Measurements from ENCODE around the gene DRD4. TPM values are rescaled to one million over a fixed set of nuclear protein-coding genes. Genes with fewer than 3 reads are reported as not detected.

DRD4 gene
- total and polyA plus RNA-seq, 3 experiments from 2014 or later = 0.22 to 0.31 TPM; not detected in 1

DNA sequence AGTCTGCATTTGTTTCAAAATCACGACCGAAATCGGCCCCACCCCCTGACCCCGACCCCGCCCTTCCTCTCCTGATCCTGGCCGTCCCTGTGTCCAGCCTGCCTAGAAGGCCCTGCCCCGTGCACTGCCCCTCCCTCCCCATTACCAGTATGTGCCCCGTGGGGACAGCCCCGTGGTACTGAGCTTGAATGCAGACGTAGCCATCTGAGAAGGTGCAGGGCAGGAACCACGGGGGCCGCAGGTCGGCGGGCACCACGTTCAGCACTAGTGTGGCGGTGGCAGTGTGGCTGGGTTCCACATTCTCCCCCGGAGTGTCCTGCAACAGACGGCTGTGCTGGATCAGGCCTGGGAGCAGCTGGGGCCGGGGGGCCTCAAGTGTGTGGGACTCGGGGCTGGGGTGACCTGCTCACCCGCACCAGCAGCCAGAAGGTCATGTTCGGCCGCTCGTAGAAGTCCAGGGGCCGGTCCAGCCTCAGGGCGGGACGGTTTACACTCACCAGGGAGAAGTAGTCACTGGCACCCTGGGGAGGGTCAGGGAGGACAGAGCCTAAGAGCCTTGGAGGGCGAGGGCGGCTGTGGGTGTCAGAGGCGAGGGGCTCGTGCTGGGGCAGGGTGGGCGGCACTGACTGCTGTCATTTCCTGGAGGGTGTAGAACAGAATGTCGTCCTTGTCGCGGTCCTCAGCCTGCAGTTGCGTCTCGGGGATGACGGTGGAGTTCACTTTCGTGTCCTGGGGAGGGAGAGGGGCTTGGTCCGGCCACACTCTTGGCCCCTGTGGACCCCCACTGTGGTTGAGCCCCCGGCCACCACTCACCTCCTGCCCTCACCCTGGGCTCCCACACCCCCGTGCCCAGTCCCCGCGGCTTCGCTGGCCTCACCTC, 15.9 kb upstream of the DRD4 start:
- Histone ChIP-seq H3K4me3 (ENCODE audit: low read length) (no peak overlapping the region), H3K27ac (ENCODE audit: low read depth, low read length) (no peak overlapping the region), H3K27me3 (ENCODE audit: insufficient read depth, low read length, poor library complexity, severe bottlenecking) (peaks cover 4% of the 10 kb centered on the region), H3K36me3 (ENCODE audit: insufficient read depth, low read length) (no peaks in the 10 kb centered on the region), H3K4me1 (ENCODE audit: insufficient read depth, low read length) (no peaks in the 10 kb centered on the region), H3K9me3 (ENCODE audit: low read length) (no peaks in the 10 kb centered on the region)
- Mint-ChIP-seq H3K4me3 (no peak overlapping the region), H3K36me3 (peaks cover 0 to 1% (median 0%) of the 10 kb centered on the region in 3 donors), H3K9me3 (no peaks in the 10 kb centered on the region), H3K27ac (no peak overlapping the region), H3K27me3 (peaks cover 7 to 9% of the 10 kb centered on the region in 2 donors), H3K4me1 (peaks cover 0 to 3% (median 1%) of the 10 kb centered on the region in 3 donors)
- DNase-seq = no peak
- POLR2A ChIA-PET = no interaction called here
- CTCF ChIA-PET = no interaction called here

DNA sequence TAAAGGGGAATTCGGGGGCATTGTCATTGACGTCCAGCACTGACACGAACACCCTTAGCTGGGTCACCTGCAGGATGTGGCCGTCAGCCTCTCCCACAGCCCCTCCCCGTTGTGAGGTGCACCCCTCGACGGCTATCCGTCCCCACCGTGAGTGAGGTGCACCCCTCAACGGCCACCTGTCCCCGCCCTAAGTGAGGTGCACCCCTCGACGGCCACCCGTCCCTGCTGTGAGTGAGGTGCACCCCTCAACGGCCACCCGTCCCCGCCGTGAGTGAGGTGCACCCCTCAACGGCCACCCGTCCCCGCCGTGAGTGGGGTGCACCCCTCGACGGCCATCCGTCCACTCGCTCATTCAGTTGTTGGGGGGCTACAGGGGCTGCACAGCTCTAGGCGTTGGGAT, 15.2 kb upstream of the DRD4 start:
- CTCF ChIA-PET = no interaction called here

DNA sequence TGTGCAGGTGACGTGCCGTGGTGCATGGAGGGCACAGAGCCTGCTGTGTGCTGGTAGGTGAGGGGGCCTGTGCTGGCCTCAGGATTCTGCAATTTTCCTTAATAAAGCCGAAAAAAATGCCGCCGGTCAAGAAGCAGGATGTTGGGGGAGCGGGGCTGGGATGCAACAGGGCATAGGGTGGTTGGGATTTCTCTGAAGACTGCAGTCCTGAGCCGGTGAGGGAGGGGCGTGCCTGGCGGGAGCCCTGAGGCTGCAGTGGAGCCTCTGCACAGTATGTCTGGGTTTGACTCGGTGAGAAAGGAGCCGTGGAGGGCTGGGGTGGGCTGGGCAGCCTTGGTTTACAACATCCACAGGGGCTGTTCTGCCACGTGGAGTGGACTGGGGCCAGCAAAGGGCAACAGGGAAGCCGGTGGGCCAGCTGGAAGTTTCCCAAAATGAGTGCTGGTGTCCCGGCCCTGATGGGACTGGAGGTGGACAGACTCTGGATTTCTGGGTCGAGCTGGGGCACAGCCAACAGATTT, 13.7 kb upstream of the DRD4 start:
- H3K4me1 ChIP-seq (ENCODE audit: insufficient read depth, low read length) = peaks cover 2% of the 10 kb centered on the region
- H3K27me3 ChIP-seq (ENCODE audit: insufficient read depth, low read length, poor library complexity, severe bottlenecking) = peaks cover 4% of the 10 kb centered on the region
- no peaks in the 10 kb centered on the region for H3K9me3 ChIP-seq (ENCODE audit: low read length)
- POLR2A ChIA-PET = no interaction called here
- no peak for DNase-seq
- Mint-ChIP-seq H3K27me3 (peaks cover 15 to 22% of the 10 kb centered on the region in 2 donors), H3K4me1 (peaks cover 6 to 11% (median 7%) of the 10 kb centered on the region in 3 donors), H3K9me3 (peaks cover 0 to 2% (median 0%) of the 10 kb centered on the region in 5 donors), H3K27ac (no peak overlapping the region), H3K36me3 (peaks cover 0 to 1% (median 1%) of the 10 kb centered on the region in 3 donors), H3K4me3 (peak overlapping the region in 1 of 7 donors; percentile 12)
- CTCF ChIA-PET = no interaction called here
- no peak overlapping the region for H3K27ac ChIP-seq (ENCODE audit: low read depth, low read length)
- H3K36me3 ChIP-seq (ENCODE audit: insufficient read depth, low read length) = no peaks in the 10 kb centered on the region
- H3K4me3 ChIP-seq (ENCODE audit: low read length) = no peak overlapping the region

More for the DNA sequence above, 15.2 kb upstream of the DRD4 start:
- Histone ChIP-seq H3K9me3 (ENCODE audit: low read length) (no peaks in the 10 kb centered on the region), H3K4me1 (ENCODE audit: insufficient read depth, low read length) (no peaks in the 10 kb centered on the region), H3K27me3 (ENCODE audit: insufficient read depth, low read length, poor library complexity, severe bottlenecking) (peaks cover 4% of the 10 kb centered on the region), H3K4me3 (ENCODE audit: low read length) (no peak overlapping the region), H3K36me3 (ENCODE audit: insufficient read depth, low read length) (no peaks in the 10 kb centered on the region), H3K27ac (ENCODE audit: low read depth, low read length) (no peak overlapping the region)
- Mint-ChIP-seq H3K9me3 (no peaks in the 10 kb centered on the region), H3K4me3 (no peak overlapping the region), H3K4me1 (peaks cover 0 to 3% (median 1%) of the 10 kb centered on the region in 3 donors), H3K27ac (no peak overlapping the region), H3K36me3 (peaks cover 0 to 1% (median 0%) of the 10 kb centered on the region in 3 donors), H3K27me3 (peaks cover 7 to 13% of the 10 kb centered on the region in 2 donors)
- POLR2A ChIA-PET = no interaction called here
- DNase-seq = no peak

DNA sequence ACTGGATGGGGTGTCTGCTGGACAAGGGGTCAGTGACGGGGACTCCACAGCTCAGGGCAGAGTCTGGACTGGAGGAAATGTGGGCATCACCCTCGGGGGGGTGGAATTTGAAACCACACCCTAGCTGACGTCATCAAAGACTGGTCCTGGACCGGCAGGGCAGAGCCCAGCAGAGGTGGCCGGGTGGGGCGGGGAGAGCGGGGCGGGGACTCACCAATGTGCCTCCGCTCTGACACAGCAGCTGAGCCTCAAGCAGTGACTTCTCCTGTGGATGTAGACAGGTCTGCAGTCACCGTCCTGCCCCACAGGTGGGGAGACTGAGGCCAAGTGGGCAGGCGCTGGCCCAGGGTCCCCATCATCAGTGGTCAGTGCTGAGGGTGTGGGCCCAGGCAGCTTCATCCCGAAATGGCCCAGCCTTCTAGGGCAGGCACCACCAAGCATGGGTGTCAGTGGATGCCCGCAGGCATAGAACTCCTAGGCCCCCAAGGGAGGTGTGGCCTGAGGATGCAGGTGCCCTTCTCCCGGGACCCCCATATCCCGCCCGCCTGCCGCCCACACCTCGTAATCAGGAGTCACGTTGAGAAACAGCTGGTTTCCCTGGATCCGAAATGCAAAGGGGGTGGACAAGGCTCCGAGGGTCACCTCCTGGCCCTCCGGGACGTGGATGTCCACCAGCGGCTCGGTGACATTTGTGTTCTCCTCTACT, 12.9 kb upstream of the DRD4 start:
- Mint-ChIP-seq H3K27me3 (peaks cover 18 to 27% of the 10 kb centered on the region in 2 donors), H3K27ac (no peak overlapping the region), H3K36me3 (peaks cover 0 to 3% (median 1%) of the 10 kb centered on the region in 3 donors), H3K9me3 (peaks cover 0 to 2% (median 0%) of the 10 kb centered on the region in 5 donors), H3K4me1 (peaks cover 12 to 18% (median 15%) of the 10 kb centered on the region in 3 donors), H3K4me3 (no peak overlapping the region)
- ChIA-PET POLR2A (no interaction called here), CTCF (no interaction called here)
- H3K36me3 ChIP-seq (ENCODE audit: insufficient read depth, low read length) = no peaks in the 10 kb centered on the region
- H3K4me3 ChIP-seq (ENCODE audit: low read length) = no peak overlapping the region
- peaks cover 4% of the 10 kb centered on the region for H3K27me3 ChIP-seq (ENCODE audit: insufficient read depth, low read length, poor library complexity, severe bottlenecking)
- DNase-seq = peak in 1 of 5 donors; percentile 50
- H3K27ac ChIP-seq (ENCODE audit: low read depth, low read length) = no peak overlapping the region
- no peaks in the 10 kb centered on the region for H3K9me3 ChIP-seq (ENCODE audit: low read length)
- H3K4me1 ChIP-seq (ENCODE audit: insufficient read depth, low read length) = peaks cover 6% of the 10 kb centered on the region

DNA sequence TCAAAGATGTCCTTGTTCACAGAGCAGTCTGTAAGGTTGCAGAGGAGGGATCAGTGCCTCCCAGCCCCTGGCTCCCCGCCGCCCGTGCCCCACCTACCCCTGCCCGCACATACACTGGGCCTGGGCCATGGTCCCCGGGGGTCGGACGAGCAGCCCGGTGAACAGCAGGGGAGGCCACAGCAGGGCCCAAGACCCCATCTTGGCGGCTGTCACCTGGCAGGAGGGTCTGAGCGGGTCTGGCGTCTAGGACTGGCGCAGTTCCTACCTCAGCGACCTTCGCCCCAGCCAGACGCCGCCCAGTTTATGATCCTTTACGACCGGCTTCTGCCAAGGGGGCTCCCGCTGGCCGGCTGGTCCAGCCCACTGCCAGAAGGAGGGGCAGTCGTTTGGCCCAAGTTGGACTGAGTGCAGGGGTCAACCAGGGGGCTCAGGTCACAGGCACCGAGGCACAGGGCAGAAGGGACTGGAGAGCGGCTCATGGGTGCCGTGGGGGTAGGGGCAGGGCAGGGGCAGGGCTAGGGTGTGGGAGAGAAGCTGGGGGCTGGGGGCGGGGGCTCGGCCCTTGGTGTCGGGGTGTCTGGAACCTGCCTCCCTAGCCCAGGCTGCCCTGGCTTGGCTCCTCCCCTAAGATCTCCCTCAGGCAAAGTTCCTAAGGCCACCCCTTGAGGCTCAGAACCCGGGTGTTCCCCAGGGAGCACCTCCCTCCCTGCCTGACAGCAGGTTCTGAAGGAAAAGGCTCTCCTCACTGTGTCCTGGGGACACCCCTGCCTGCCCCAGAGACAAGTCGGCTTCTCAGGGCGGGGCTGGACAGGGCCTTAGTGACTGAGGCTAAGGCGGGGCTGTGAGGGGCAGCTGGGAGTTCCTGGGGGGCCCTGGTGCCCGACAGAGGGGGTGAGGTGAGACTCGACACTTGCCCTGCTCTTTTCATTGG, 12.1 kb upstream of the DRD4 start, which contains the start of gene CDHR5:
CDHR5 (minus strand) TSS at position 251 of the 931 bp plus-strand sequence; CDS start at position 198, 53 bp downstream.
- no peak for DNase-seq
- Mint-ChIP-seq H3K27me3 (peaks cover 18 to 27% of the 10 kb centered on the region in 2 donors), H3K4me1 (peaks cover 15 to 24% (median 20%) of the 10 kb centered on the region in 3 donors), H3K27ac (no peak within 1 kb of the TSS), H3K36me3 (peaks cover 0 to 3% (median 1%) of the 10 kb centered on the region in 3 donors), H3K4me3 (no peak within 1 kb of the TSS), H3K9me3 (peaks cover 0 to 2% (median 0%) of the 10 kb centered on the region in 5 donors)
- Histone ChIP-seq H3K9me3 (ENCODE audit: low read length) (no peaks in the 10 kb centered on the region), H3K27ac (ENCODE audit: low read depth, low read length) (no peak within 1 kb of the TSS), H3K36me3 (ENCODE audit: insufficient read depth, low read length) (no peaks in the 10 kb centered on the region), H3K4me3 (ENCODE audit: low read length) (no peak within 1 kb of the TSS), H3K4me1 (ENCODE audit: insufficient read depth, low read length) (peaks cover 9% of the 10 kb centered on the region), H3K27me3 (ENCODE audit: insufficient read depth, low read length, poor library complexity, severe bottlenecking) (peaks cover 4% of the 10 kb centered on the region)
- CTCF ChIA-PET = no interaction called here
- POLR2A ChIA-PET = no interaction called here

DNA sequence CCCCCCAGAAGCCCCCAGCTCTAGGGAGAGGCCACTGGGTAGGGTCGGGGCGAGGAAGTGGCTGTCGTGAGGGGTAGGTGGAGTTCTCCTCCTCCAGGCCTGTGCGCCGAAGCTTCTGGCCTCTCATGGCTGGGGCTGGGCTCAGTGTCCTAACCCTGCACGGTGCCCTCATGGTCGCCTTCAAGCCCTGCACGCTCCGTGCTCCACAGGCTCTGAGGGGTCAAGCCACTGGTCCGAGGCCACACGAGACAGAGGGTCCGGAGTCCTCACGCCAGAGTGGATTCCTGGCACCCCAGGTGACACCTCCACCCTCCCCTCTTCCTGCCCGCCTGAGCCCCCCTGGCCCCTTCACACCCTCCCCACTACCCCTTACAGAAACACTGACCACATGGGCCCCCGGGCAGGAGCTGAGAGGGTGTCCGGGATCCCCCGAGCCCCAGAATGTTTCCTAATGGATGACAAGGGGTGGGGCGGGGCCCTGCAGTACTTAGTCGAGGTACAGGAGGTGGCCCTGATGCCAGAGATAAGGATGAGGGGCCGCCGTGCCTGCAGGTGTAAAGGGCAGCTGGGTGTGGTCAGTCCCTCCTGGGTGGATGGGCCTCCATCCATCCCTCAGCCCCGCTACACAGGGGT, 11.3 kb upstream of the DRD4 start:
- no peak overlapping the region for H3K4me3 Mint-ChIP-seq
- no peak overlapping the region for H3K27ac Mint-ChIP-seq
- DNase-seq = peak in 1 of 5 donors; percentile 52
- ChIA-PET POLR2A (no interaction called here), CTCF (no interaction called here)
- no peak overlapping the region for H3K27ac ChIP-seq (ENCODE audit: low read depth, low read length)
- H3K9me3 Mint-ChIP-seq = peaks cover 0 to 2% (median 0%) of the 10 kb centered on the region in 5 donors
- H3K36me3 Mint-ChIP-seq = peaks cover 0 to 3% (median 1%) of the 10 kb centered on the region in 3 donors
- no peaks in the 10 kb centered on the region for H3K36me3 ChIP-seq (ENCODE audit: insufficient read depth, low read length)
- peaks cover 9% of the 10 kb centered on the region for H3K4me1 ChIP-seq (ENCODE audit: insufficient read depth, low read length)
- H3K9me3 ChIP-seq (ENCODE audit: low read length) = no peaks in the 10 kb centered on the region
- no peak overlapping the region for H3K4me3 ChIP-seq (ENCODE audit: low read length)
- H3K27me3 ChIP-seq (ENCODE audit: insufficient read depth, low read length, poor library complexity, severe bottlenecking) = peaks cover 4% of the 10 kb centered on the region
- H3K27me3 Mint-ChIP-seq = peaks cover 18 to 27% of the 10 kb centered on the region in 2 donors
- H3K4me1 Mint-ChIP-seq = peaks cover 15 to 24% (median 20%) of the 10 kb centered on the region in 3 donors
